Thyroid gland (tissue), 4 donors: ENCODE data around the gene NDUFA13.

Source experiments
- CTCF ChIP-seq, 6 experiments: fragments of 200-600 bp in 3 of 6; fragments of 450-650 bp in 3 of 6; sonication (generic) in 3 of 6; IDR thresholded peaks; one replicate each; pipeline ENCODE4 v1.5.1; 2016 to 2019; ENCODE audit warnings: antibody characterized with exemption in 6 of 6, mild to moderate bottlenecking in 2 of 6, inconsistent platforms in 1 of 6, moderate library complexity in 1 of 6
- POLR2A ChIP-seq, 2 donors: fragments of 450-650 bp; IDR thresholded peaks; one replicate each; pipeline ENCODE4 v1.6.1; 2017; ENCODE audit warnings: antibody characterized with exemption in 2 of 2, mild to moderate bottlenecking in 2 of 2, moderate library complexity in 1 of 2

- TF ChIP-seq CTCF (IDR thresholded peaks at IDR 0.05) (no peak), POLR2A (IDR thresholded peaks at IDR 0.05) (no peak)
Observed at GRCh38 chr19:19504754-19505668, 11.0 kb upstream of the NDUFA13 start.
